Measurements from ENCODE around the gene PIPOX. TPM values are rescaled to one million over a fixed set of nuclear protein-coding genes. Genes with fewer than 3 reads are reported as not detected.

The PIPOX gene
- total RNA-seq, 2 experiments from 2014 or later, result 1.6 to 1.7 TPM

- no peak for DNase-seq
- Mint-ChIP-seq H3K4me1 (peaks cover 3% of the 10 kb centered on the region), H3K36me3 (ENCODE audit: low read depth) (no peaks in the 10 kb centered on the region), H3K27me3 (peaks cover 39% of the 10 kb centered on the region), H3K27ac (no peak overlapping the region), H3K9me3 (no peaks in the 10 kb centered on the region), H3K4me3 (no peak overlapping the region)
- ChIA-PET CTCF (interaction anchor here (0.6 kb wide), 1 partner anchor 77 kb away, joined by 3 read pairs; no protein-coding TSS in a partner anchor), POLR2A (no interaction called here)
Measured at GRCh38 chr17:29024316-29024952, 18.5 kb upstream of the PIPOX start.

DNA sequence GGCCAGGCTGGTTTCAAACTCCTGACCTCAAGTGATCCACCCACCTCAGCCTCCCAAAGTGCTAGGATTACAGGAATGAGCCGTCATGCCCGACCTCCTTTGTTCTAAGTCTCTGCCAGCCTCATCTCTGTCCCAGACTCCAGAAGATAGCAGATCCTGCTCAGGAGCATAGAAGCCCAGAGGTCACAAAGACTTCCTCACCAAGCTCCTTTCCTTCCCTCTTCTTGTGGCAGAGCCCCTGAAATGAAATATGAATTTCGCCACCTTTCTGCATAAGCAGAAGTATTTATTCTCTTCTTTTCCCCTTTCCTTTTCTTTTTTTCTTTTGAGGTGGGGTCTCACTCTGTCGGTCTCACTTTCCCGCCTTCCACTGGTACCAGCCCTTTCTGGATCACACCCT is 11.5 kb upstream of the PIPOX start:
- Mint-ChIP-seq H3K27me3 (peaks cover 49% of the 10 kb centered on the region), H3K4me3 (no peak overlapping the region), H3K27ac (no peak overlapping the region), H3K4me1 (no peaks in the 10 kb centered on the region), H3K9me3 (peaks cover 10% of the 10 kb centered on the region), H3K36me3 (ENCODE audit: low read depth) (peaks cover 3% of the 10 kb centered on the region)
- DNase-seq, result no peak
- ChIA-PET POLR2A (no interaction called here), CTCF (no interaction called here)

- POLR2A ChIA-PET, result no interaction called here
- H3K4me3 Mint-ChIP-seq, result no peak overlapping the region
- peaks cover 45% of the 10 kb centered on the region for H3K27me3 Mint-ChIP-seq
- no peak overlapping the region for H3K27ac Mint-ChIP-seq
- no peak for DNase-seq
- H3K4me1 Mint-ChIP-seq, result no peaks in the 10 kb centered on the region
- CTCF ChIA-PET, result interaction anchor here (1.8 kb wide), 1 partner anchor 16 kb away, joined by 4 read pairs; no protein-coding TSS in a partner anchor
- H3K36me3 Mint-ChIP-seq (ENCODE audit: low read depth), result peaks cover 3% of the 10 kb centered on the region
- H3K9me3 Mint-ChIP-seq, result peaks cover 10% of the 10 kb centered on the region
Measured at GRCh38 chr17:29032013-29032856, 10.7 kb upstream of the PIPOX start.

DNA sequence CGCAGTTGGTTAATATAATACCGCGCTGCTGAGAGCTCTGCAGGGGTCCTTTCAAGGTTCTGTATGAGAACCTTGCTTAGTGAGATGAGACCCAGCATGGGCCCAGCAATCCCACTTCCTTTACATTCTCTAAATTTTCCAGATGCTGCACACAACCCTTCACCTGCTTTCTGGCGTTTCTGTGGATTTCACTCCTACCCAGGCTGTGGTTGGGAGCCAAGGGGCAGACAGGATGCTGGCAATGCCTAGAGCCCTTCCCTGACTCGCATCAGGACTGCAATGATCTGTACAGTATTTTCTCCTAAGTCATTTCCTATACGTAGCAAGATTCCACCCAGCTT is 10.1 kb upstream of the PIPOX start:
- H3K4me3 Mint-ChIP-seq, result no peak overlapping the region
- DNase-seq, result no peak
- H3K27me3 Mint-ChIP-seq, result peaks cover 43% of the 10 kb centered on the region
- H3K9me3 Mint-ChIP-seq, result peaks cover 10% of the 10 kb centered on the region
- no peaks in the 10 kb centered on the region for H3K4me1 Mint-ChIP-seq
- no peak overlapping the region for H3K27ac Mint-ChIP-seq
- H3K36me3 Mint-ChIP-seq (ENCODE audit: low read depth), result peaks cover 3% of the 10 kb centered on the region
- CTCF ChIA-PET, result interaction anchor here (1.8 kb wide), 1 partner anchor 15 kb away, joined by 4 read pairs; no protein-coding TSS in a partner anchor
- POLR2A ChIA-PET, result no interaction called here

- Mint-ChIP-seq H3K27me3 (peaks cover 40% of the 10 kb centered on the region), H3K27ac (no peak overlapping the region), H3K4me1 (no peaks in the 10 kb centered on the region), H3K36me3 (ENCODE audit: low read depth) (peaks cover 3% of the 10 kb centered on the region), H3K4me3 (no peak overlapping the region), H3K9me3 (peaks cover 10% of the 10 kb centered on the region)
- no peak for DNase-seq
- CTCF ChIA-PET, result interaction anchor here (0.7 to 1.6 kb wide), 3 partner anchors 15 to 210 kb away, joined by 3 to 4 read pairs (median 4); no protein-coding TSS in a partner anchor
- POLR2A ChIA-PET, result no interaction called here
Measured at GRCh38 chr17:29034510-29034909, 8.4 kb upstream of the PIPOX start.

- ChIA-PET POLR2A (no interaction called here), CTCF (interaction anchor here (1.1 kb wide), 1 partner anchor 23 kb away, joined by 4 read pairs; no protein-coding TSS in a partner anchor)
- peaks cover 3% of the 10 kb centered on the region for H3K36me3 Mint-ChIP-seq (ENCODE audit: low read depth)
- peaks cover 10% of the 10 kb centered on the region for H3K9me3 Mint-ChIP-seq
- H3K27ac Mint-ChIP-seq, result no peak overlapping the region
- H3K27me3 Mint-ChIP-seq, result peaks cover 37% of the 10 kb centered on the region
- no peak overlapping the region for H3K4me3 Mint-ChIP-seq
- no peak for DNase-seq
- no peaks in the 10 kb centered on the region for H3K4me1 Mint-ChIP-seq
Measured at GRCh38 chr17:29036584-29036983, 6.4 kb upstream of the PIPOX start.

DNA sequence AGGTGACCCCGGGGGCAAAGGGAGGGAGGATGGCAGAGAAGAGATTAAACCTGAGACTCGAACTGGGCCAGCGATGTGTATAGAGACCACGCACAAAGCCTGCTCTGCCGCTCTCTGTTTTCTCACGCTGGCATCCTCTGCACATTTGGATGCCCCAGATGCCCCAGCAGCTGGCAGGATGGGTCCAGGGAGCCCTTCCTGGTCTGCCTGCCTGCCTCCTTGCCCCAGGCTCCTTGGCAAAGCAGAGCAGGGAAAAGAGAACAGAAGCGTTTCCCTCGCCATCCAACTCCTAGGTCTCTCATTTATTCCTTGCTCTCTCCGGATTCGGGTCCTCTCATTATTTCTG is 5.2 kb upstream of the PIPOX start:
- no peak overlapping the region for H3K4me3 Mint-ChIP-seq
- ChIA-PET POLR2A (no interaction called here), CTCF (interaction anchor here (1.1 kb wide), 1 partner anchor 24 kb away, joined by 4 read pairs; no protein-coding TSS in a partner anchor)
- peaks cover 10% of the 10 kb centered on the region for H3K9me3 Mint-ChIP-seq
- no peak for DNase-seq
- H3K36me3 Mint-ChIP-seq (ENCODE audit: low read depth), result peaks cover 3% of the 10 kb centered on the region
- H3K4me1 Mint-ChIP-seq, result peaks cover 3% of the 10 kb centered on the region
- H3K27ac Mint-ChIP-seq, result no peak overlapping the region
- H3K27me3 Mint-ChIP-seq, result peaks cover 26% of the 10 kb centered on the region

- no peak overlapping the region for H3K4me3 Mint-ChIP-seq
- peaks cover 3% of the 10 kb centered on the region for H3K36me3 Mint-ChIP-seq (ENCODE audit: low read depth)
- H3K27me3 Mint-ChIP-seq, result peaks cover 22% of the 10 kb centered on the region
- H3K27ac Mint-ChIP-seq, result no peak overlapping the region
- POLR2A ChIA-PET, result no interaction called here
- CTCF ChIA-PET, result no interaction called here
- peaks cover 5% of the 10 kb centered on the region for H3K4me1 Mint-ChIP-seq
- H3K9me3 Mint-ChIP-seq, result peaks cover 10% of the 10 kb centered on the region
- no peak for DNase-seq
Measured at GRCh38 chr17:29038085-29038795, 4.7 kb upstream of the PIPOX start.

DNA sequence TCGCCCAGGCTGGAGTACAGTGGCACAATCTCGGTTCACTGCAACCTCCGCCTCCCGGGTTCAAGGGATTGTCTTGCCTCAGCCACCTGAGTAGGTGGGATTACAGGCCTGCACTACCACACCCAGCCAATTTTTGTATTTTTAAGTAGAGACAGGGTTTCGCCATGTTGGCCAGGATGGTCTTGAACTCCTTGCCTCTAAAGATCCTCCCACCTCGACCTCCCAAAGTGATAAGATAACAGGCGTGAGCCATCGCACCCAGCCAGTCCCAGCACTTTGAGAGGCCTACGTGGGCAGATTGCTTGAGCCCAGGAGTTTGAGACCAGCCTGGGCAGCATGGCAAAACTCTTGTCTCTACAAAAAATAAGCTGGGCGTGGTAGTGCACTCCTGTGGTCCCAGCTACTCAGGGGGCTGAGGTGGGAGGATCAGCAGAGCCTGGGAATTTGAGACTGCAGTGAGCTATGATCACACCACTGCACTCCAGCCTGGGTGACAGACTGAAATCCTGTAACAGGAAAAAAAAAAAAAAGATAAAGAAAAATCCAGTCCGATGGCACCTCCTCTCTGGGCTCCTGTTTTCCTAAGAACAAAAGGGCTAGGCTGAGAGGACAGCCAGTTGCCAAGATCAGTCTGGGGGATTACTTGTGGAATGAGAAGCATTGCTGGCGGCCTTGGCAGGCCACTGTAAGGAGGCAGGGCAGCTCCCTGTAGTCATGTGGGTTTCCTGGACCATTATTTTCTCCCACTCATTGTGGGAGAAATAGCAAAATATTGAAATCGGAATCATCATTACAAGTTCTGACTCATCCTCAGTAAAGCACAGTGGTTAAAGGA is 3.0 kb upstream of the PIPOX start:
- Mint-ChIP-seq H3K36me3 (ENCODE audit: low read depth) (peaks cover 3% of the 10 kb centered on the region), H3K4me1 (peaks cover 7% of the 10 kb centered on the region), H3K27ac (no peak overlapping the region), H3K27me3 (peaks cover 11% of the 10 kb centered on the region), H3K4me3 (no peak overlapping the region), H3K9me3 (peaks cover 4% of the 10 kb centered on the region)
- no peak for DNase-seq
- ChIA-PET POLR2A (no interaction called here), CTCF (interaction anchor here (0.6 kb wide), 1 partner anchor 734 kb away, joined by 3 read pairs; no protein-coding TSS in a partner anchor)

DNA sequence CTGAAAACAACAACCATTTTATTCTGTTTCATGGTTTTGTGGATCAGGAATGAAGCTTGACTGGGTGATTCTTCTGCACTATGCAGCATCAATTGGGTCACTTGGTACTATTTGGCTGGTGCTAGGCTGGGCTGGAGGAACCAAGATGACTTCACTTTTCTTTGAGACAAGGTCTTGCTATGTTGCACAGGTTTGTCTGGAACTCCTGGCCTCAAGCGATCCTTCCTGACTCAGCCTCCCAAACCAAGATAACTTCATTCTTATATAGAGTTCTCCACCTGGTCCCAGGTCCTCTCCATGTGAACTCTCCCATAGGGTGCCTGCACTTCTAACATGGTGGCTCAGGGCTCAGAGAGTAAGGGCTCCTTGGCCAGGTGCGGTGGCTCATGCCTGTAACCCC is 1.9 kb upstream of the PIPOX start:
- Mint-ChIP-seq H3K9me3 (no peaks in the 10 kb centered on the region), H3K4me3 (no peak overlapping the region), H3K4me1 (peaks cover 7% of the 10 kb centered on the region), H3K27ac (no peak overlapping the region), H3K36me3 (ENCODE audit: low read depth) (no peaks in the 10 kb centered on the region), H3K27me3 (peaks cover 3% of the 10 kb centered on the region)
- POLR2A ChIA-PET, result no interaction called here
- CTCF ChIA-PET, result no interaction called here
- DNase-seq, result no peak

DNA sequence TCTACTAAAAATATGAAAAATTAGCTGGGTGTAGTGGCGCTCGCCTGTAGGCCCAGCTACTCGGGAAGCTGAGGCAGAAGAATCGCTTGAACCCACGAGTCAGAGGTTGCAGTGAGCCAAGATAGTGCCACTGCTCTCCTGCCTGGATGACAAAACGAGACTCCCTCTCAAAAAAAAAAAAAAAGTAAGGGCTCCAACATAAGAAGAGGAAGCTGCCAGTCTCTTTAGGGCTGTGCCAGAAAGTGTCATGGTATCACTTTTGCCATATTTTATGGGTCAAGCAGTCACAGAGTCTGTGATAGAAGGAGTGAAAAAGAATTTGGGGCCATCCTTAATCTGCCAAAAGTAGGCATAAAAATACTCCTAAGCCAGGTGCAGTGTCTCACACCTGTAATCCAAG is 1.4 kb upstream of the PIPOX start:
- no peak for DNase-seq
- peaks cover 2% of the 10 kb centered on the region for H3K27me3 Mint-ChIP-seq
- no peak overlapping the region for H3K27ac Mint-ChIP-seq
- no peaks in the 10 kb centered on the region for H3K9me3 Mint-ChIP-seq
- ChIA-PET CTCF (no interaction called here), POLR2A (no interaction called here)
- H3K4me1 Mint-ChIP-seq, result peaks cover 7% of the 10 kb centered on the region
- no peaks in the 10 kb centered on the region for H3K36me3 Mint-ChIP-seq (ENCODE audit: low read depth)
- no peak overlapping the region for H3K4me3 Mint-ChIP-seq

GRCh38 chr17:29042026-29042678 is 789 bp upstream of the PIPOX start:
- Mint-ChIP-seq H3K36me3 (ENCODE audit: low read depth) (no peaks in the 10 kb centered on the region), H3K9me3 (no peaks in the 10 kb centered on the region), H3K27me3 (peaks cover 3% of the 10 kb centered on the region), H3K27ac (no peak overlapping the region), H3K4me3 (no peak overlapping the region), H3K4me1 (peaks cover 7% of the 10 kb centered on the region)
- CTCF ChIA-PET, result no interaction called here
- POLR2A ChIA-PET, result no interaction called here
- no peak for DNase-seq
